Measurements from ENCODE around the gene ZNF385C.

The ZNF385C gene

DNA sequence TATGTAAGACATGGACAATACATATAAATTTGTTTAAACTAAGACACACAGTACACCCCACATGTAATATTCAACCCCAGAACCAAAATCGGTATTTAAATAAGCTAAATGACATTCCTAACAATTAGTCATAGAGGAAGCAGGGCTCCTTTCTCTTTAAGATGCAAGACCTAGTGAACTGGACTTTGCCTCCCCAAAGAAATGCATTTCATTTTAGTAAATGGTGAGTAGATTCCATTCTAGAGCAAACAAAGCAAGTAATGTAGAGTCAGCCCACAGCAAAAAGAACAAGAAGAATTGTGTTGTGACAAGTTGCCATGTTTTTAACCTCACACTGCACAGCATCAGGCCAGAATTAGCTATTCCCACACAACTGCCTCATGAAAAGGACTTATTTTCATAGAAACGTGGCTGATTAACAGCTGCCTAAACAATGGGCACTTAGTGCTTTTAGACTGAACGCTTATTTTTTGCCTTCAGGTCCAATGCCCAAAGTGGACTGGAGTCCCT is 95.4 kb downstream of the ZNF385C start:
- Histone ChIP-seq H3K4me2 (ENCODE audit: low read length) (peak overlapping the region; percentile 44), H3K4me1 (ENCODE audit: control insufficient read depth, insufficient read depth, low read length) (peaks cover 26% of the 10 kb centered on the region), H3K36me3 (ENCODE audit: insufficient read depth, low read length) (peaks cover 42% of the 10 kb centered on the region), H3K9ac (ENCODE audit: low read depth, low read length) (no peak overlapping the region), H3K9me3 (replicated peaks; ENCODE audit: low read length) (no peaks in the 10 kb centered on the region), H3K27me3 (ENCODE audit: control insufficient read depth, insufficient read depth, low read length) (no peaks in the 10 kb centered on the region), H3K4me3 (ENCODE audit: low read length) (no peak overlapping the region)

DNA sequence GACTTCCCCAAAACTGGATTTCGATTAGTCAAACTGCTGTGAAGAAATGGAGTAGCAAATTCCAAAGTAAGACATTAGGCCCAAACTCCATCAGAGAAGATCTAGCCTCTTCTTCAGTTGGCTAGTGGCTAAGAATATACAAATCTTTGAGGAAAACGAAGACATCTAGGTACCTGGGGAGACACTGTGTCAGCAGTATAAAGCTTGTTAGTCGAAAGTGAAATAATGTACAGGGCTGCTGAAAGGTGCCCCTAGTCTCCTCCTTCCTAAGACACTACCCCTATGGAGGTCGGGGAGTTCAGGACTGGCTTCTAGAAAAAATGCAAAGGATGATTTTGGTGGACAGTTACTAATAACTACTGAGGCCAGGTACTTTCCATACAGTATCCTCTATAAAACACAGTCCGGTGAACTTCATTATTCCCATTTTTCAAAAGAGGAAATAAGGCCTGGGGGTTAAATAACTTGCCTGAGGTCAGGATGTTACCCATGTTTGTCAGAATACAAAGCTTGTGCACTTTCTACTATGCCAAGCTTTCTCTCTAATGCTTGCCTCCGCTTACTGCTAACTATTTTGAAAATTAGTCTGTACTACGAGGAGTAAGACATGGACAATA is 96.0 kb downstream of the ZNF385C start:
- H3K27me3 ChIP-seq (ENCODE audit: control insufficient read depth, insufficient read depth, low read length), result no peaks in the 10 kb centered on the region
- H3K4me1 ChIP-seq (ENCODE audit: control insufficient read depth, insufficient read depth, low read length), result peaks cover 25% of the 10 kb centered on the region
- H3K9me3 ChIP-seq (replicated peaks; ENCODE audit: low read length), result no peaks in the 10 kb centered on the region
- no peak overlapping the region for H3K4me3 ChIP-seq (ENCODE audit: low read length)
- peak overlapping the region; percentile 44 for H3K4me2 ChIP-seq (ENCODE audit: low read length)
- no peak overlapping the region for H3K9ac ChIP-seq (ENCODE audit: low read depth, low read length)
- peaks cover 48% of the 10 kb centered on the region for H3K36me3 ChIP-seq (ENCODE audit: insufficient read depth, low read length)

DNA sequence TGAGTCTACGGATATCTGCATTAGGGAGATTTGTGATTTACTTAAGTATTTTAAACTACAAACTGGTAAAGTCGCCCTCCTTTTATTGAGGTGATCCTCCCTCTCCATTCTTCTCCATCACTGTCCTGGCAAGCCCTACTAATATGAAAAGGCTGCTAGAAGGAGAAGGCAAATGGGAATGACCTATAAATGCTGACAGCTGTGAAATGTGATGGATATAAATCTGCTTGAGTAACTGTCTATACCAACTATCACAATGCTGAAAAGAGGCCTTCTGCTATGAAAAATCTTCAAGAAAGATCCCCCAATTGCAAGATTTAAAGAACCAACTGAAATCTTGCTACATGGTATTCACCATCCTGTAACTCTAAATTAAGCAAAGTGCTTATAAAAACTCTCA is 96.5 kb downstream of the ZNF385C start:
- Histone ChIP-seq H3K4me3 (ENCODE audit: low read length) (no peak overlapping the region), H3K4me1 (ENCODE audit: control insufficient read depth, insufficient read depth, low read length) (peaks cover 26% of the 10 kb centered on the region), H3K4me2 (ENCODE audit: low read length) (no peak overlapping the region)

DNA sequence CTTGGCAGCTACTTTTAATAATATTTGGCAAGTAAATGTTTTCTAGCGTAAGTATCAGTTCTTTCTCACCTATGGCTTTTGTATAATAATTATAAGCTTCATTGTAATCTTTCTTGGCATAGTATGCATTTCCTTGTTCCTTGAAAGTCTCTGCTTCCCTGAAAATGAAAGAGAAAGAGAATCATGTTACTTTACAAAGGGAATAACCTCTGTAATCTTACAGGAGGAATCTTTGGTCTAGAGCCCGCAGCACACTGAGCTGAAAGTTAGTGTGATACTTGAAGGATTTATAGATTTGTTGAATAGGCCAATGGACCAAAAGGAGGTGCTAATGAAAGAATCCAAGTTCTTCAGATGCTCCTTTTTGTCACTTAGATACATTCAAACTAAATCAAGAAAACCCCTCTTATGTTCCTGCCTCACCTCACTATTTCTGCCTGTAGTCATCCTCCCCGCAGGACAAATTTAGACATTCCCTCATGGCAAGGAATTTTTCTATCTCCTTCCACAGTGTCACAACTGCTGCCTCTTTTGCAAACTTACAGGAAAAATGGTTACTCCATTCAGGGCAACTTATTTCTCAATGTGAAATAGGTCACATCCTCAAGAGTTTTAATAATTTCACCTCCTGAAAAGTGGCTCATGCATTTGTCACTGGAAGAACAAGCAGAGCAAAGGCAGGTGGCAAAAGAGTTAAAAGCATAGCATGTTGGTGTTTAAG is 97.7 kb downstream of the ZNF385C start:
- no peaks in the 10 kb centered on the region for H3K27me3 ChIP-seq (ENCODE audit: control insufficient read depth, insufficient read depth, low read length)
- no peak overlapping the region for H3K4me2 ChIP-seq (ENCODE audit: low read length)
- H3K36me3 ChIP-seq (ENCODE audit: insufficient read depth, low read length), result peaks cover 63% of the 10 kb centered on the region
- H3K9me3 ChIP-seq (replicated peaks; ENCODE audit: low read length), result no peaks in the 10 kb centered on the region
- H3K4me1 ChIP-seq (ENCODE audit: control insufficient read depth, insufficient read depth, low read length), result peaks cover 37% of the 10 kb centered on the region
- no peak overlapping the region for H3K9ac ChIP-seq (ENCODE audit: low read depth, low read length)
- H3K4me3 ChIP-seq (ENCODE audit: low read length), result no peak overlapping the region

More for the DNA sequence above, 96.5 kb downstream of the ZNF385C start:
- no peak overlapping the region for H3K9ac ChIP-seq (ENCODE audit: low read depth, low read length)
- H3K9me3 ChIP-seq (replicated peaks; ENCODE audit: low read length), result no peaks in the 10 kb centered on the region
- no peaks in the 10 kb centered on the region for H3K27me3 ChIP-seq (ENCODE audit: control insufficient read depth, insufficient read depth, low read length)
- peaks cover 53% of the 10 kb centered on the region for H3K36me3 ChIP-seq (ENCODE audit: insufficient read depth, low read length)

DNA sequence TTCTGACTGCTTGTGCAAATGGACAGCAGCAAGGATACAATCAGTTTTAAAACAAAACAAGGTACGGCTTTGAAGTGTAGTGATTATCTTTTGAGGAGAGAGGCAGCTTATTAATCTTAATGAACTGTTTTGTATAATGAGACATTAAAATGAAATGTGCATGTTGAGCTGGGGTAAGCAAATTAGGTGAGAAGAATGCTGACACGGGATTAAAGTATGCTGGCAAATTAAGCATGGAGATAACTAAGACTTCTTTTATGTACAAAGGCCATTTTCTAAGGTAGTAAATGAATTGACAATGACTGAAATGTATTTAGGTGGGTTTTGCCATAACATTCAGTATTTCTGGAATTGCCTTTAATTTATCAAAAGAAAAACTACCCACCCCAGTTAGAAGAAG is 99.8 kb downstream of the ZNF385C start:
- Histone ChIP-seq H3K9me3 (replicated peaks; ENCODE audit: low read length) (no peaks in the 10 kb centered on the region), H3K4me2 (ENCODE audit: low read length) (no peak overlapping the region), H3K9ac (ENCODE audit: low read depth, low read length) (no peak overlapping the region), H3K36me3 (ENCODE audit: insufficient read depth, low read length) (peaks cover 79% of the 10 kb centered on the region), H3K4me3 (ENCODE audit: low read length) (no peak overlapping the region), H3K4me1 (ENCODE audit: control insufficient read depth, insufficient read depth, low read length) (peaks cover 29% of the 10 kb centered on the region), H3K27me3 (ENCODE audit: control insufficient read depth, insufficient read depth, low read length) (no peaks in the 10 kb centered on the region)

DNA sequence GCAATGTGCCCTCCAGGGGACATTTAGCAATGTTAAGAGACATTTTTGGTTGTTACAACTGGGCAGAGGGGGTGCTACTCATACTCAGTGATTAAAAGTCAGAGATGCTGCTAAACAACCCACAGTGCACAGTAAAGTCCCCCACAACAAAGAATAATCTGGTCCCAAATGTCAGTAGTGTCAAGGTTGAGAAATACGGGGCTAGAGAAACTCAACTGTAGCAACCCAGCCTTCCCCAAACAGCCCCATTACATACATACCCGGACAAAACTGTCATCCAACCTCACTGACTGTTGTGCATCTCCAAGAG is 101.5 kb downstream of the ZNF385C start:
- H3K27me3 ChIP-seq (ENCODE audit: control insufficient read depth, insufficient read depth, low read length), result no peaks in the 10 kb centered on the region
- no peaks in the 10 kb centered on the region for H3K9me3 ChIP-seq (replicated peaks; ENCODE audit: low read length)
- no peak overlapping the region for H3K4me3 ChIP-seq (ENCODE audit: low read length)
- H3K4me2 ChIP-seq (ENCODE audit: low read length), result peak overlapping the region; percentile 31
- peaks cover 74% of the 10 kb centered on the region for H3K36me3 ChIP-seq (ENCODE audit: insufficient read depth, low read length)
- H3K4me1 ChIP-seq (ENCODE audit: control insufficient read depth, insufficient read depth, low read length), result peaks cover 29% of the 10 kb centered on the region
- H3K9ac ChIP-seq (ENCODE audit: low read depth, low read length), result no peak overlapping the region

DNA sequence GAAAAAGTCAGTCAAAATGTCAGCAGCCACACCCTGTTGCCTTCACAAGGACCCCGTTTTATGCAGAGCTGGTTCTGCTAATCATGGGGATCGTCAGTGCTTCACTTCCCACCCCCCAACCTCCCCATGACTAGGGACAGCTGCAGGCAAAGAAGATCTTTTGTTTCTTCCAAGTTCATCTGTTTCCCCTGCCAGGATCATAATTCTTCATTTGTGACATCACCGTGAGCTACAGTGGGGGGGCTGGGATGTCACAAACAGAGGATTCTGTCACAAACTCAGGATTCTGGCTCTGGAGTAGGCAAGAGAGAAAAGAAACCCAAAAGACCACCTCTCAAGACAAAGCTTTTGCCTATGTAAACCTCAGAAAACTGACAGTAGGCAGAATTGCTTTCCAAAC is 105.7 kb downstream of the ZNF385C start:
- Histone ChIP-seq H3K4me1 (ENCODE audit: control insufficient read depth, insufficient read depth, low read length) (peaks cover 31% of the 10 kb centered on the region), H3K9ac (ENCODE audit: low read depth, low read length) (no peak overlapping the region), H3K9me3 (replicated peaks; ENCODE audit: low read length) (no peaks in the 10 kb centered on the region), H3K36me3 (ENCODE audit: insufficient read depth, low read length) (peaks cover 85% of the 10 kb centered on the region), H3K4me3 (ENCODE audit: low read length) (no peak overlapping the region), H3K4me2 (ENCODE audit: low read length) (peak overlapping the region; percentile 46), H3K27me3 (ENCODE audit: control insufficient read depth, insufficient read depth, low read length) (no peaks in the 10 kb centered on the region)

DNA sequence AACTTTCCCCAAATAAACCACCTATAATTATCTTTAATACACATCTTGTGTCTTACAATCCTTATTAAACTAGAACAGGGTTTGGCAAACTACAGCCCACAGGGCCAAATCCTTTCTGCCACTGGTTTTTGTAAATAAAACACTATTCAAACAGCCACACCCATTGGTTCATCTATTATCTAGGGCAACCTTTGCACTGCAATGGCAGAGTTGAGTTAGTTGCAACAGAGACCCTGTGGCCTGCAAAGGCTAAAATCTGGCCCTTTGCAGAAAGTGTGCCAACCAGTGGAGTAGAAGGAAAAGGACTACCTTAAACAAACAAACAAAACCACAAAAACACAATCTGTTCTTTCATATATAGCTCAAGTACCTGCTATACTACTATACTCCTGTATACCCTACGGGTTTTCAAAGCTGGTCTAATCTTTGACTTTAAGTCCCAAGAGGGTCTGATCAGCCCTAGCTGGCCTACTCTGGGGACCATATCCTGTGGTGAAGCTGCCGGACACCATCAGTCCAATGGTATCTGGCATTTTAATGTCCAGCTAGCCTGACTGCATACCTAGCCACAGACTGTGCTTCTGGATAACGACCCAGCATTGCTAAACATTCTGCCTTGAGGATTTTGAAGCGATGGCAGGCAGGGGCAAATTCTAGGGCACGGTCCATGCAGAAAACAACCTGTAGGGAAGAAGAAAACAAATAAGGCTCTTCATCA is 108.4 kb downstream of the ZNF385C start:
- peaks cover 14% of the 10 kb centered on the region for H3K4me1 ChIP-seq (ENCODE audit: control insufficient read depth, insufficient read depth, low read length)
- no peak overlapping the region for H3K9ac ChIP-seq (ENCODE audit: low read depth, low read length)
- peaks cover 84% of the 10 kb centered on the region for H3K36me3 ChIP-seq (ENCODE audit: insufficient read depth, low read length)
- H3K27me3 ChIP-seq (ENCODE audit: control insufficient read depth, insufficient read depth, low read length), result no peaks in the 10 kb centered on the region
- no peaks in the 10 kb centered on the region for H3K9me3 ChIP-seq (replicated peaks; ENCODE audit: low read length)
- no peak overlapping the region for H3K4me2 ChIP-seq (ENCODE audit: low read length)
- no peak overlapping the region for H3K4me3 ChIP-seq (ENCODE audit: low read length)

DNA sequence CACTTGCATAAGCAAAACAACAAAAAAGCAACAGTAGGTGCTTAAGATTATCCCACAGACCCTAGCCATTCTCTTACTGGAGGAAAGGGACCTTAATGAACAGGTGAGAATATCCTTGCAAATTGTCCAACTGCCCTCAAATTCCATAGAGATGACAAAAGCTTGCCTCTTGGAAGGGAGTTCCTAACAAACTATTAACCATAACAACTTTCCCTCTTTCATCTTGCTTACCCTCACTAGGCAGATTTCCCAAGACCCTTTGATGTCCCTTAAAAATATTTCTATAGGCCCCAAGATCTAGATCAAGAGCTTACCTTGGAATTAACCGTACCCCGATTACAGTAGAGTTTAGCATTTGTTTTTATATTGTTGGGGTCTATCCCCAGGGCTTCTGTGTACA is 109.9 kb downstream of the ZNF385C start:
- Histone ChIP-seq H3K9me3 (replicated peaks; ENCODE audit: low read length) (no peaks in the 10 kb centered on the region), H3K9ac (ENCODE audit: low read depth, low read length) (no peak overlapping the region), H3K4me1 (ENCODE audit: control insufficient read depth, insufficient read depth, low read length) (peaks cover 14% of the 10 kb centered on the region), H3K4me2 (ENCODE audit: low read length) (no peak overlapping the region), H3K36me3 (ENCODE audit: insufficient read depth, low read length) (peaks cover 85% of the 10 kb centered on the region), H3K27me3 (ENCODE audit: control insufficient read depth, insufficient read depth, low read length) (no peaks in the 10 kb centered on the region), H3K4me3 (ENCODE audit: low read length) (no peak overlapping the region)

DNA sequence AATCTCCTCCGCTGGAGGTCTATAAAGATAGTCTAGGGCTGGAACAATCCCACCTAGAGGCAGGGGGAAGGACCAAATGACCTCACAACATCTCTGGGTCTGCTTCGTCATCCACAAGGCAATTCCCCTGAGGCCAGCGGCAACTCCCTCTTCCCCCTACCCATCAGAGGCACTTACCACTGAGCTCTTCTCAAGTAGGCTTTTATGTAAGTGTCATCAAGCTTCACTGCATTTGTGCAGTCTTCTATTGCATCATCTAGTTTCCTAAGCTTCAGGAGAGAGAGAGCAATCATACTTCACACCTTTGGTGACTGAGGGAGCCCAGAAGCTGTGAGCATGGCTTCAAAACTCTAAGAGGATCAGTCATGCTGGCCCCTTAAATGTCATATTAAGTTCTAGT is 110.6 kb downstream of the ZNF385C start:
- Histone ChIP-seq H3K9ac (ENCODE audit: low read depth, low read length) (no peak overlapping the region), H3K4me3 (ENCODE audit: low read length) (no peak overlapping the region), H3K36me3 (ENCODE audit: insufficient read depth, low read length) (peaks cover 84% of the 10 kb centered on the region), H3K9me3 (replicated peaks; ENCODE audit: low read length) (no peaks in the 10 kb centered on the region), H3K4me1 (ENCODE audit: control insufficient read depth, insufficient read depth, low read length) (peaks cover 10% of the 10 kb centered on the region), H3K27me3 (ENCODE audit: control insufficient read depth, insufficient read depth, low read length) (no peaks in the 10 kb centered on the region), H3K4me2 (ENCODE audit: low read length) (no peak overlapping the region)

DNA sequence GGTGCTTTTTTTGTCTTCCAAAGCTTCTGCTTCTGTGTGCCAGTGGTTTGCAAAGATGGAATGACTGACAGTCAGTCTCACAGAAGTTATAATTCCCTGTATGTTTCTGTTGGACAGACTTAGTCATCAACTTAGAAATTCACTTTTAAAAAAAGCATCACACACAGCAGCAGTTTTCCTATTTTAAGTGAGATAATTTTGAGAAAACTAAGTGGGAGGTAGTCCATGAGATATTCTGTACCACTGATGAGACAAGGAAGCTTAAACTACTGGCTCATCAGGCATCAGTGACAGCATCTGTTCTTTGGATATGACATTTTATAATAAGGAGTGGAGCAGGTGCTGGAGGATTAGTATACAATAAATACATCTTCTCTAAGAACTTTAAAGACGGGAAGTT is 111.6 kb downstream of the ZNF385C start:
- H3K4me2 ChIP-seq (ENCODE audit: low read length), result no peak overlapping the region
- peaks cover 2% of the 10 kb centered on the region for H3K4me1 ChIP-seq (ENCODE audit: control insufficient read depth, insufficient read depth, low read length)
- H3K9me3 ChIP-seq (replicated peaks; ENCODE audit: low read length), result no peaks in the 10 kb centered on the region
- H3K9ac ChIP-seq (ENCODE audit: low read depth, low read length), result no peak overlapping the region
- peaks cover 89% of the 10 kb centered on the region for H3K36me3 ChIP-seq (ENCODE audit: insufficient read depth, low read length)
- no peaks in the 10 kb centered on the region for H3K27me3 ChIP-seq (ENCODE audit: control insufficient read depth, insufficient read depth, low read length)
- H3K4me3 ChIP-seq (ENCODE audit: low read length), result no peak overlapping the region

All from skeletal muscle satellite cell (primary cell).